Measurements from ENCODE around the gene OSCP1.

Gene OSCP1

DNA sequence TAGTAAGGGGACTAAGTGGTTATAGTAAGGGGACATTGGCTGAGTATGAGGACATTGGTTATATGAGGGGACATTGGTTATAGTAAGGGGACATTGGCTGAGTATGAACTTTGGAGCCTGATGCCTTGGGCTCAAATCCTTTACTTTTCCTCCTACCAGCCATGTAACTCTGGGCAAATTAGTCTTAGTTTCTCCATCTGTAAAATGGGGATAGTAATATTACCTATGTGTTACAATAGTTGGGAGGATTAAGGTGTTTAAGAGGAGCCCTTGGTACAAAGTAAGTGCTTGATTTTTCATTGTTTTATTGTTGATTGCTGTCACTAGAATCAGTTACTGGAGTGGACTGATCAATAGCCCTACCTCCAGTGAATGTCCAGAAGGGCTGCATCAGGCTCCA lies 2.8 kb downstream of the OSCP1 start:
- no peak for DNase-seq (ENCODE audit: low read depth, low spot score)

DNA sequence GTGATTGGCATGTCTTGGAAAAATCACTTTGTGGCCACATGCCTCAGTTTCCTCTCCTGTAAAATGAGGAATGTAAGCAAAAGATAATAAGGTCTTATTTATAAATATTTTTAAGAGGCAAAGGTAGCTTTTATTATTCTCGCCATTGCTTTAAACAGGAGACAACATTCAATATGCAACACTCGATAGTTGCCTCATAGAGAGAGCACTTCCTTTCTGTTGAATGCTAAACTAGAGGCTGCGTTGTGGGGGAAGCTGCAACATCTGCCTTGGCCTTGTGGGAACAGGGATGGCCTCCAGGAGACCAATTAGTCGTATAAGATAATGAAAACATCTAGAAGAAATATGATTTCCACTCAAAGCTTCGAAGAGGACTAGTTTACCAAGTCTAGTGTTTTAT lies 3.5 kb downstream of the OSCP1 start:
- DNase-seq (ENCODE audit: low read depth, low spot score) = no peak

DNA sequence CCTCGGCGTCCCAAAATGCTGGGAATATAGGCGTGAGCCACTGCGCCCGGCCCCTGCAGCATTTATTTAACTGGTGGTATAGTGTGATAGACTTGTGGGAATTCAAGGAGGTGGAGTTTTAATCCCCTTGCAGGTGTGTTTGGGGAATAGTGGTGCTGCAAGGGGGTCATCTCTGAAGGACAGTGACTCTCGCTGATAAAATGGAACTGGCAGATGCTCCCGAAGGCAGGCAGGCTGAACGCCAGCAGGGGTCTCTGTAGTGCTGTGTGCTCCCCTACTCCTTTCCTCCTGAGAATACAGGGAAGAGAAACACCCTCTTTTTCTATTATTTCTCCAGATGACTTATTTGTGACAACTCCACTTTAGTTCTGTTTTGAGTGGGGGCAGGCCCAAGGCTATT lies 4.0 kb downstream of the OSCP1 start:
- no peak for DNase-seq (ENCODE audit: low read depth, low spot score)

DNA sequence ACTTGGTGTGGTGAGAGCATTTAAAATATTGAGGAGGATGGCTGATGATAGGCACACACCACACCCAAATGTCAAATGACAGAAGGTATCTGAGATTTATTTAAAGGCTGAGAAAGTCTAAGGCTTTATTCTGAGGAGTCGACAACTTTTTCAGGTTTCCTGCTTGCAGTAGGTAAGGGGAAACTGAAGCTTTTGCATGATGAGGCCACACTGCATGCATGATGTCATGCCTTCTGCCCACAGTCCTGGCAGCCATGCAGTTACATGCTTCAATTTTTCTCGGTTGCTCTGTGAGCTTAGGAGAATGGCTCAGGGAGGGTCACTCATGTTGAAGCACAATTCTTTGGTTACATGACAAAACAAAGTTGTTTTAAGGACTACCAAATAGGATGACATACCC lies 7.0 kb downstream of the OSCP1 start:
- no peak for DNase-seq (ENCODE audit: low read depth, low spot score)

DNA sequence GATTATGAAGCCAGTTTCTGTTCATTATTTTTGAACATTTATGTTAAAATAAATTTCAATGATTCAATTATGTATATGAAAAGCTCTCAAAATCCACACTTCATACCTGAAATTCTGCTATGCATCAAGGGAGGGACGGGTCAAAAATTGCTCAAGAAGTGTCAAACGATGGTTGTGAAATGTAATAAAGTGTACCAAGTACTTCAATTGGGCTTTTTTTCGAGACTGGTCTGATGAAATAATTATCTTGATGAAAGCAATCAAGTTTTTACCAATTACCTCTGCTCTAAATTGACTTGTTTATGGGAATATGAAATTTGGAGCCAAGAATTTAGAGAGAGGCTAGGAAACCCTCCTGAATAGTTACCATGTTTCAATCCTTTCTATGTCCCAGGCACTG lies 7.9 kb downstream of the OSCP1 start:
- no peak for DNase-seq (ENCODE audit: low read depth, low spot score)

DNA sequence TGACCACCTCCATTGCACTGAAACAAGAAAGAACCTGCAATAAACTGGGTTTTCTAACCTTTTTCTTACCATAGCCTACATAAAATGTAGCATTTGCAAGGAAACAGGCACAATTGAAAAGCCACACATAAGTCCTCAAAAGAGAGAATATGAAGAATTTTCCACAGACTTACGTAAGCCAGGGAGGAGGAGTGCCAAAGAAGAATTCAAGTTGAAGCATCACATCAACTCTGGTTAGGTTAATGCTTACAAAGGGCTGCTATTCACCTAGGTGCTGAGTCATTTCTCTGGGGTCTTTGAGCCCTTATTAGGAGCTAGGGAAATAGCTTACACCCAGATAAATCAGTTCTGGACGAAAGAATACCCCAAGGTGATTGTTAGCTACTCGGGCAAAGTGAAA lies 9.6 kb downstream of the OSCP1 start:
- DNase-seq (ENCODE audit: low read depth, low spot score) = no peak

DNA sequence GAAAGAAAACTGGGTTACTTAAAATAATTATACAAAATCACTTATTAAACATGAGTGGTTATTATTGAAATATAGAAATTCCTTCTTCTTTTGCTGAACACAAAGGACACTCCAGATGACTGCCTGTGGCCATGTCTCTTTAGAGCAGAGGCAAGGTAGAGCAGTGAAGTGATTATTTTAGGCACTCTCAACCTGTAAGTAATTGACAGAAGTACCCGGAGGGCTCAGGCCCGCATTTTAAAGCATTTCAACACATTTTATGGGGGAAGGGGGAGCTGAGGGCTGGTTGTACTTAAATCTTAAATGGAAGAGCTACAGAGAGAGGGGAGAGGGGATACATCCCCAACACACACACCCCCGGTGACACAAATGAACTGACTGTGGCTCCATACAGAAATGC lies 10.2 kb downstream of the OSCP1 start:
- DNase-seq (ENCODE audit: low read depth, low spot score) = no peak

DNA sequence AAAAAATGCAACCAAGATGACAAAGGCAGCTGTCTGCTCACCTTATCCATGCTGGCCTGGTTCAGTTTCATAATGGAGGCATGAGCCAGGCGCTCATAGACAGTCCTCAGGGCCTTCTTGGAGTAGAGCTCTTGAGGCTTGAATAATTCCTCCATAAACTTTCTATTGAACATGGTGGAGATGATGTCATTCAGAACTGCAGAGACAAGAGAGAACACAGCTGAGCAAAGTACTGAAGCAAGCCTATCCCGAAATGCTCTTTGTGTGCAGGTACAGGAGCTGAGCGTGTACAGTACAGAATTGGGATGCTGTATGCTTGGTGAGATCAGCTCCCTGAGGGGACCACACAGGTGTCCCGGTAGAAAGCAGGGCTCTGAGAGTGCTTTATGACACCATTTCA lies 11.5 kb downstream of the OSCP1 start:
- DNase-seq (ENCODE audit: low read depth, low spot score) = no peak

DNA sequence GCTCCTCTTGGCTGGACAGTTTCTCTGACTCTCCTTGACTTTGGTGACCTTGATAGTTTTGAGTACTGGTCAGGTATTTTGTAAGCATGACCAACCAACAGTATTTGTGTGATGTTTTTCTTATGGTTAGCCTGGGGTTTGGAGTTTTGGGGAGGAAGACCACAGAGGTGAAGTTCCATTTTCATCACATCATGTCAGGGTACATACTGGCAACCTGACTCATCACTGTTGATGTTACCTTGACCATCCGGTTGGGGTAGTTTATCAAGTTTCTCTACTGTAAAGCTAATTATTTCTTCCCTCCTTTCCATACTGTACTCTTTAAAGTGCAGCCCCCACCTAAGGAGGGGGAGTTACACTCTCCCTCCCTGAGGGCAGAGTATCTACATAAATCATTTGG lies 13.4 kb downstream of the OSCP1 start:
- DNase-seq (ENCODE audit: low read depth, low spot score) = no peak

DNA sequence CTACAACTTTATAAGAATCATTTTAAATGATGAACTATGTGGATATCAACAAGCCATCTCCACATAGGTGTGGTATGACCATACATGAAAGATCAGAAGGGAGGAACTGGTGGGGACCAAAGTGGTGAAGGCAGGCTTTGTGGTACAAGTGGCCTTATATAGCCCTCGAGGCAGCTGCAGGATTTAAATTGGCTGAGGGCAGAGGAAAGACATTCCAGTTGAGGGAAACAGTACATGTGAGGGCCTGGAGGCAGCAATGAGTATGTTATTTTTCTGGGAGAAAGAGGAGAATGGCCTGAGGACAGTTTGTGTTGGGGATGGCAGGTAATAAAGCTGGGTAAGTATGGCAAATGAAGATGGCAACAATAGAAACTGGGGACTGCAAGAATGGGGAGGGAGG lies 17.1 kb downstream of the OSCP1 start:
- no peak for DNase-seq (ENCODE audit: low read depth, low spot score)

DNA sequence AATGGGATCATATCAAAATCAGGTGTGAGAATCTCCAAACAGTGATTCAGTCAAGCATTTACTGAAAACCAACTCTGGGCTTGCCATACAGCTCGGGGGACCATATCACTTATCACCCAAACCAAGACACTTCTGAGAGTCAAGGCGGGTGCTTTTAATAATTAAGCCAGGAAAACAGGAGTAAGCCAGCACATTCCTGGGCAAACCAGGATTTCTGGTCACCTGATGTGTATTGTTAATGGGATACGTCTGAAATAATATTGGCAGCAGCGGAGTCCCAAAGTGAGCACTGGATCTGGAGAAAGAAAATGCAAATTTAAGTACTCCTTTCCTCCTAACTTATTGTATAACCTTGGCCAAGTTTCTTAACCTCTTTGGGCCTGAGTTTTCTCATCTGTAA lies 17.6 kb downstream of the OSCP1 start:
- DNase-seq (ENCODE audit: low read depth, low spot score) = no peak

DNA sequence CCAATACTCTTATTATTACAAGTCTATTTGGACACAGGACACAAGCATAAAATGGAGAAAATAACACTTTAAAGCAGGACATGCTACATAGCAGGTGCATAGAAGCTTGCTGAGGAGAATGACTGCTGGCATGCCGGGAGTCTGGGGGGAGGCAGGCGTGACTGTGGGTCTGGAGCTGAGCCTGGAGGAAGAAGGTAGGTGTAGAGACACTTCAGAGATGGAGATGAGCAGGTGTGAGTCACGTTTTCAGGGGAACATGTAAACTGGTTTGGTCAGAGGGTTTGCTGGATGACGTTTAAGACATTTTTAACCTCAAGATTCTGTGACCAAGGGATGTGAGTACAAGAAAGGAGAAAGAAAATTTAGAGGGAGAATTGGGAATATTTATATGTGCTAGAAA lies 24.5 kb downstream of the OSCP1 start:
- no peak for DNase-seq (ENCODE audit: low read depth, low spot score)

DNA sequence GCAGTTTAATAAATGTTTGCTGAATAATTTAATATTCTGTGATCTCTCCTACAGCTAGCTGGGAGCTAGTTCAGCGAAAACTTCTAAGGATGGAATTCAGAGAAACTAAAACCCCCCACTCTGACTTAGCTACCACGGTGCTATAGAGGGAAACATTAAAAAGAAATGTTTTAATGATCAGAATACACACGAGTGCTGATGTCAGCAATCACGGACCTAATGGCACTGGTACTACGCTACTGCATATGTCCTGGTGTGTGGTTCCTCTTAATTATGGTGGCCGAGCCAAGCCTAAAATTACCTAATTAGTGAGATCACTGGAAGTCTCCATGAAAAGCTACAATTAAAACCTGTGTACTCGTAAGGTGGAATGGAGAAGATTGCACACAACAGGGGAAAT lies 28.6 kb downstream of the OSCP1 start:
- DNase-seq (ENCODE audit: low read depth, low spot score) = no peak

DNA sequence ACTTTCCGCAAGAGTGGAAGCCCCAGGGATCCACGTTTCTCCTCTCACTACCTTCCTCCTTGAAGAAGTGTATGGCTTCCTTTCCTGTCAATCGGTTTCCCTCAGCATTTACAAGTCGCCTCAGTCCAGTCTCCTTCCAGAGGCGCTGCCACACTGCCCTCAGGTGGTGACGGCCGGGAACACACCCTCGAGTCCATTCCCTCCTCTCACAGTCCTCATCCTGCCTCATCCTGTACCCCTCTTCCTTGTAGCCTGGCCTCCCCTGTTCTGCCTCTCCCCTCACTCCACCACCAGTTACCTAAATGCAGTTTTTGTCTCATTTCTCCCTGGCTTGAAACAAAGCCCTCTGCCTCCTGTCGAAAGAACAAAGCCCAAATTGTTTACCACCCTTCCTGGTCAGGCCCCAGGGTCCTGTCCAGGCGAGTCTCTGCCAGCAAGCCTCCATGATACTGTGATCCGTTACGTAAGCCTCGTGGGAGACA lies 29.4 kb downstream of the OSCP1 start:
- DNase-seq (ENCODE audit: low read depth, low spot score) = no peak

DNA sequence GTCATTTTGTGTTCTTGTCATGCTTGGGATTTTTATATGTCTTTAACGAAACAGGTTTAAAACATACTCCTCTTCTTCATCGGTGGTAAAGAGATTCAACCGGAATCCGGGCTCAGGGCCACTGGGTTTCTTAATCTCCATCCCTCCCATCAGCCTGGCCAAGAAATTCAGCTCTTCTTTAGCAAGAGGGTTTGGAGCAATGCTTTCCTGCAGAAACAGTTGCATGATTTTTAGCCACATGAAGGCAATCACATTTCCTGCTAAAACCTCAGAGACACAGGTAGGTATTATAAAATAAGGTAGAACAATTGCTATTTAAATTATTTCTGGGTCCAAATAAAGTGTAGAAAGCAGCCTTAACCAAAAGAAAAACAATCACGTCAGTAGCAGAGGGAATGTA lies 29.8 kb downstream of the OSCP1 start:
- DNase-seq (ENCODE audit: low read depth, low spot score) = no peak

DNA sequence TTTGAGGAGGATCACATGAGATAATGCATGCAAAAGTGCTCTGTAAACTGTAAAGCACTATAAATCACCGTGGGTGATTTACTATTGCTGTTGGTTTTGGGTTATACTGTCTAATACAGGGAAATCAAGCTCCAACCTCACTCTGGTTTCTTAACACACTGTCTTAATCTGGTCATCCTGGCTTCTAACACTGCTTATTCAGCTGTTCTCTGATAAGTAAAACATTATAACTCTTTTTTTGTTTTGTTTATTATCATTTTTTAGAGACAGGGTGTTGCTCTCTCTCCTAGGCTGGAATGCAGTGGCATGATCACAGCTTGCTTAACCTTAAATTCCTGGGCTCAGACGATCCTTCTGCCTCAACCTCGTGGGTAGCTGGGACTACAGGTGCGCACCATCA lies 30.7 kb downstream of the OSCP1 start:
- no peak for DNase-seq (ENCODE audit: low read depth, low spot score)

DNA sequence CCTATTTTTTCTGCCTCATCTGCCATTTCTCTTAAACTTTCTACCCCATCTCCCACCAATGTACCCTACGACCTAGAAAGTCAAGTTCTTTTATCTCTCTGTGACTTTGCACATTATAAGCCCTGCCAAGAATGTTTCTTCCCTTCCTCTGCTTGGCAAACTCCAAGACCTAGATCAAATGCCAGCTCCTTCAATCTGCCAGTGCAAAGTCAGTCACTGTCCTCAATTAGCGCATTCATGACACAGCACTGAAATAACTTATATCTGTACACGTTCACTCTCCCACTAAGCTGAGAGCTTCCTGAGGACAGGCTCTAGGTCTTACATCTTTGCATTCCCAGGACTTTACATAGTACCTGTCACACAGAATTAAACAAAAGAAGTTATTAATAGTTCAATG lies 31.1 kb downstream of the OSCP1 start:
- no peak for DNase-seq (ENCODE audit: low read depth, low spot score)

DNA sequence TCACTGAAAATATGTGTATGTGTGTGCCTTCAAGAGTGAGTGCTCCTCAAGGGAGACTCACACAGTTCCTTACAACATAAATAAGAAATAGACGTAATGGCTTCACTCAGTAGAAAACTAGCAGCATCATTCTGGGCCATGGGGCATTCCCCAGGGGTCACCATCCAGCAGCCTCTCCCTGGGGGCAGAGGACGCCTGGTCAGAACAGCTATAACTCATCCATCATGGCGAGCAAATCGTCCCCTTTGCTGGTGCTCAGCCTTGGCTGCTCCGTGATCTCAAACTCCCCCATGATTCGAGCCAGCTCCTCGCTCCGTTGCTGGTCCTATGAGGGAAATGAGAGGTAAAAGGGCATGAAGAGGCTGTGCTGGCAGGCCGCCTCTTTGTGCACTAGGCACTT lies 32.3 kb downstream of the OSCP1 start:
- no peak for DNase-seq (ENCODE audit: low read depth, low spot score)

DNA sequence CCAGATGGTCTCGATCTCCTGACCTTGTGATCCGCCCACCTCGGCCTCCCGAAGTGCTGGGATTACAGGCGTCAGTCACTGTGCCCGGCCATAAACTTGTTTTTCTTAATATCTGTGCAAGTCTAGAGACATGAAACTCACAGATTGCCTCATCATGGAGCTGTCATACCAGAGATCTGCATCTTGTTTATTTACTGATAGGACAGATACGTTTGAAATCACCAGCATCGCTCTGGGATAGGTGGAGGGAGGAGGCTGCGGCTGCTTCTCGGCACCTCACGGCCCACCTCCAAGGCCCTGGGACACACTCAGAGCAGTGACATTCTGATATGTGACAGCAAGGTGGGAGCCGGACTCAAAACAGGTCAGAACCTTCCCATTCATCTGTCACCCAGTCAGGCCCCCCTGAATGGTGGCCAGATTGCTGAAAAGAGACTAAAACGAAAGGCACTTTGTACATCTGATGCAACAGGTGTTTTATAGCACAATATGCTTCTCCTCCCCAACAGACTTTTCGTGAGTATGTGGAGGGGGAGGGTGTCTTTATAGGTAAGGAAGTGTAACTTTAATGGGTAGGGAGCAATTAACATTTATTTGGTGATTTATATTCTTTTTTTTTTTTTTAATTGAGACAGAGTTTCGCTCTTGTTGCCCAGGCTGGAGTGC lies 34.5 kb downstream of the OSCP1 start:
- no peak for DNase-seq (ENCODE audit: low read depth, low spot score)

DNA sequence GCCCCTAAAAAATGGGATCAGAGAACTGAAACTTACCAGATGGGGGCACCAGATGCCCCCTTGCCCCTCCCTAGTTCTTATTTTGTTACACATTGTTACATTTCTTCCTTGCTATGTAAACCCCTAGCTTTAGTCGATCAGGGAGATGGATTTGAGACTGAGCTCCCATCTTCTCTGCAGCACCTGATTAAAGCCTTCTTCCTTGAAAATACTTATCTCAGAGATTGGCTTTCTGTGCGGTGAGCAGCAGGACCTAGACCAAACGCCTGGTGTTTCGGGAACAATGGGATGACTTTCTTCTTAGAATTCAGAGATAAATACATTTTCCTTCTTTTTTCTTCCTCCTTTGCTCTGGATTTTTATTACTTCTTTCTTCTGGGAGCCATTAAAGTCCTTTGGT lies 35.9 kb downstream of the OSCP1 start:
- no peak for DNase-seq (ENCODE audit: low read depth, low spot score)

DNA sequence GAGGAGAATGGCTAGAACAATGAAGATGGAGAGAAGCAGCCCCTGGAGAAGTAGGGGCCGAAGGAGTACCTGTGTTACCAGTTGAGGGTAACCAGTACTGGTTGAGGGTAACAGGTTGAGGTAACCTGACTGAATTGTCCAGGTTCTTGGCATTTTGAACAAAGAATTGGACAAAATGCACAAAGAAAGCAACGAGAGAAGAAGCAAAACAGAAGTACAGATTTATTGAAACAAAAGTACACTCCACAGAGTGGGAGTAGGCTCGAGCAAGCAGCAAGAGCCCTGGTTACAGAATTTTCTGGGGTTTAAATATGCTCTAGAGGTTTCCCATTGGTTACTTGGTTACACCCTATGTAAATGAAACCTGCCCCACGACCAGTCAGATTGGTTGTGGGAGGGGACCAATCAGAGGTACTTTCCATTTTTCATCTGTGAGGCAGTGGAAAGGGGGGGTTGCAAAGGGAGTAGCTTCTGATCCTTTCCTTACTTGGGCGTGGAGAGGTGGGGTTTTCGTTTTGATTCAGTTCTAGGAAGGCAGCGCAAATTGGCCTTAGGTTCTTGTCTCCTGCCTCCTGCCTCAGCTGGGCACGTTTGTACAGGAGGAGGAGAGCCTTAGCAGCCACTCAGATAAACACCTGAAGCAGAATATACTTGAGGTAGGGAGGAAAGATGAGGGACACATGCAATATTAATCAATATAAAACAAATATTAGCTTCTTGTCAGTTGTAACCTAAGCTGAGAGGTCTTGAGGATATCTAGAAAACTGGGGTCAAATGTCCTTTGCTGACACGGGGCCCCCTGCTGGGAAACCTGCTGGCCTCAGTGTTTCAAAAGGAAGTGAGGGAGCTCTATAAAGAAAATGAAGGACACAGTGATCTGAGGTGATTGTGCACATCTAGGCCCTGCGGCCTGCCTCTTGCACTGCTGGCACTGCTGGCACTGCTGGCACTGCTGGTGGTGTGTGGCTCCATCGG lies 38.3 kb downstream of the OSCP1 start:
- no peak for DNase-seq (ENCODE audit: low read depth, low spot score)

DNA sequence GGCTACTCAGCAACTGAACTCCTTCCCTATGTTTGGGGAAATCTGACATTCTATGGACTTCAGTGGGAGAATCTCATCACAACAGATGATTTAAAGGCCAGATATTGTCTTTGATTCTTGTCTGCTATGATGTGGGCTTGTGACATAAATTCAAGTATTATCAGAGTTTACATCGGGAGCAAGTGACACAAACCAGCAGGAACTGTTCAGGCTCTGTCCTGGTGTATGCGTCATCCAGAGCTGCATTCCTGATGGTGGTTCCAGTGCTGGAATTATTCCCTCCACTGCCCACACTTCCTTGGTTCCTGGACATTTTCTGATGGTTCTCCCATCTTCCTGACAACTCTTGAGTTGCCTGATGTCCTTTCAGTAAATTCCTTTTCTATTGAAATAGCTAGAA lies 41.8 kb downstream of the OSCP1 start:
- DNase-seq (ENCODE audit: low read depth, low spot score) = no peak

DNA sequence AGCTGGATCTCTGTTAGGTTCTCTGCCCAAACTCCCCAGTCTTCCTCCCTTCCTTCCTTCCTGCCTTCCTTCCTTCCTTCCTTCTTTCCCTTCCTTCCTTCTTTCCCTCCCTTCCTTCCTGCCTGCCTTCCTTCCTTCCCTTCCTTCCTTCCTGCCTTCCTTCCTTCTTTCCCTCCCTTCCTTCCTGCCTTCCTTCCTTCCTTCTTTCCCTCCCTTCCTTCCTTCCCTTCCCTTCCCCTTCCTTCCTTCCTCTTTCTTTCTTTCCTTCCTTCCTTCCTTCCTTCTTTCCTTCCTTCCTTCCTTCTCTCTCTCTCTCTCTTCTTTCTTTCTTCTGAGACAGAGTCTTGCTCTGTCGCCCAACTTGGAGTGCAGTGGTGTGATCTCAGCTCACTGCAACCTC lies 43.8 kb downstream of the OSCP1 start:
- no peak for DNase-seq (ENCODE audit: low read depth, low spot score)

Data from iPS DF 19.7 (cell line).